H1 (cell line): ENCODE results near the gene ITM2B. TPM values are rescaled to one million over a fixed set of nuclear protein-coding genes. Genes with fewer than 3 reads are reported as not detected.

ENCODE experiments used
- CTCF ChIA-PET: fragments of 300-600 bp; sonication (Branson Sonifier 250); formaldehyde crosslinking; loops from one replicate; lab custom pipeline; 2021; ENCODE audit not compliant: partially characterized antibody; lab: Charles Lee
- POLR2A ChIA-PET: fragments of 300-600 bp; sonication (Branson Sonifier 250); formaldehyde crosslinking; loops from one replicate; lab custom pipeline; 2021; ENCODE audit warnings: inconsistent platforms; ENCODE audit not compliant: partially characterized antibody; lab: Charles Lee
- DNase-seq, 2 experiments: peaks; one replicate each; pipeline versions ENCODE4 v3.0.0 to v3.0.0-alpha.2; 2010 to 2022; ENCODE audit warnings: low spot score in 2 of 2, low read depth in 1 of 2, mixed read lengths in 1 of 2
- FAIRE-seq: peaks from 2 replicates; lab custom pipeline; 2011; peaks lifted over from hg19 to GRCh38; lab: Jason Lieb, UNC
- H2AFZ ChIP-seq: 2 replicates; pipeline ENCODE4 v1.8.1; 2012; ENCODE audit warnings: low read length, inconsistent platforms
- H2AK5ac ChIP-seq: 2 replicates; pipeline ENCODE4 v1.6.1; 2013; ENCODE audit warnings: low read depth, low read length
- H2BK120ac ChIP-seq: replicated peaks from 2 replicates; pipeline ENCODE3; 2013; ENCODE audit warnings: low read depth, low read length, inconsistent platforms
- H2BK12ac ChIP-seq: 2 replicates; pipeline ENCODE4 v1.6.1; 2013; ENCODE audit warnings: low read depth, low read length
- H2BK15ac ChIP-seq: 2 replicates; pipeline ENCODE4 v1.6.1; 2013; ENCODE audit warnings: low read length
- H2BK20ac ChIP-seq: 2 replicates; pipeline ENCODE4 v1.6.1; 2013; ENCODE audit warnings: low read length
- H2BK5ac ChIP-seq: 2 replicates; pipeline ENCODE4 v1.6.1; 2013; ENCODE audit warnings: low read depth, low read length
- H3K14ac ChIP-seq: 2 replicates; pipeline ENCODE4 v1.6.1; 2013; ENCODE audit warnings: inconsistent platforms; ENCODE audit not compliant: insufficient read length
- H3K18ac ChIP-seq: 2 replicates; pipeline ENCODE4 v1.6.1; 2013; ENCODE audit warnings: low read length; ENCODE audit errors: extremely low read depth
- H3K23ac ChIP-seq: 2 replicates; pipeline ENCODE4 v1.6.1; 2013; ENCODE audit warnings: inconsistent platforms; ENCODE audit not compliant: insufficient read length
- H3K23me2 ChIP-seq: 2 replicates; pipeline ENCODE4 v1.6.1; 2013; ENCODE audit warnings: low read depth, low read length
- H3K27ac ChIP-seq: 2 replicates; pipeline ENCODE4 v1.6.1; 2011; ENCODE audit warnings: low read depth, low read length, inconsistent platforms
- H3K27me3 ChIP-seq, 4 experiments: replicated peaks in 1 of 4; 1 replicate in 1 of 4; 2 replicates in 3 of 4; pipeline versions ENCODE4 v1.6.1 to v1.8.1; 2011 to 2013; ENCODE audit warnings: low read length in 3 of 4, mild to moderate bottlenecking in 3 of 4, inconsistent platforms in 2 of 4, mixed read lengths in 2 of 4, moderate library complexity in 1 of 4; ENCODE audit not compliant: control insufficient read depth in 3 of 4, insufficient read depth in 3 of 4; ENCODE audit errors: extremely low read depth in 1 of 4
- H3K36me3 ChIP-seq, 4 experiments: 2 replicates each; pipeline versions ENCODE4 v1.6.1 to v1.8.1; 2011 to 2013; ENCODE audit warnings: mild to moderate bottlenecking in 4 of 4, low read length in 3 of 4, moderate library complexity in 2 of 4, control low read depth in 1 of 4, inconsistent platforms in 1 of 4; ENCODE audit not compliant: insufficient read depth in 4 of 4, control insufficient read depth in 2 of 4
- H3K4ac ChIP-seq: replicated peaks from 2 replicates; pipeline ENCODE3; 2013; ENCODE audit warnings: low read length, low read depth, mixed read lengths, inconsistent platforms; ENCODE audit not compliant: insufficient read length
- H3K4me1 ChIP-seq, 4 experiments: replicated peaks in 1 of 4; 1 replicate in 1 of 4; 2 replicates in 3 of 4; pipeline versions ENCODE4 v1.6.1 to v1.8.1; 2011 to 2013; ENCODE audit warnings: low read length in 3 of 4, inconsistent platforms in 2 of 4, mixed read lengths in 1 of 4; ENCODE audit not compliant: insufficient read depth in 4 of 4, control insufficient read depth in 3 of 4
- H3K4me2 ChIP-seq, 2 experiments: 2 replicates each; pipeline versions ENCODE4 v1.6.1 to v1.8.1; 2011 to 2013; ENCODE audit warnings: low read depth in 2 of 2, low read length in 2 of 2, control low read depth in 1 of 2, inconsistent platforms in 1 of 2, mild to moderate bottlenecking in 1 of 2; ENCODE audit not compliant: insufficient read depth in 1 of 2
- H3K4me3 ChIP-seq, 4 experiments: fragments of 200-600, 300-600 bp in 1 of 4; sonication (generic), shearing (Covaris generic), sonication (Bioruptor Twin) in 1 of 4; 2 replicates each; pipeline versions ENCODE4 v1.5.1 to v1.8.1; 2011 to 2016; ENCODE audit warnings: low read length in 4 of 4, low read depth in 3 of 4, control low read depth in 2 of 4, inconsistent platforms in 2 of 4, mild to moderate bottlenecking in 2 of 4, mixed read lengths in 1 of 4, moderate library complexity in 1 of 4; ENCODE audit not compliant: insufficient read depth in 2 of 4; ENCODE audit errors: extremely low read depth in 1 of 4
- H3K56ac ChIP-seq: replicated peaks from 2 replicates; pipeline ENCODE3; 2013; ENCODE audit warnings: low read depth, mild to moderate bottlenecking, mixed read lengths, low read length, inconsistent platforms; ENCODE audit not compliant: insufficient read length
- H3K79me1 ChIP-seq: 2 replicates; pipeline ENCODE4 v1.6.1; 2013; ENCODE audit warnings: low read depth, low read length, control low read depth
- H3K79me2 ChIP-seq, 2 experiments: 2 replicates each; pipeline versions ENCODE4 v1.6.1 to v1.8.1; 2012 to 2013; ENCODE audit warnings: low read length in 2 of 2, mild to moderate bottlenecking in 2 of 2, inconsistent platforms in 1 of 2; ENCODE audit not compliant: insufficient read depth in 2 of 2, control insufficient read depth in 1 of 2
- H3K9ac ChIP-seq, 4 experiments: replicated peaks in 1 of 4; 1 replicate in 1 of 4; 2 replicates in 3 of 4; pipeline versions ENCODE4 v1.6.1 to v1.8.1; 2011 to 2013; ENCODE audit warnings: low read depth in 3 of 4, low read length in 3 of 4, control low read depth in 2 of 4, mild to moderate bottlenecking in 2 of 4, moderate library complexity in 2 of 4, inconsistent platforms in 1 of 4; ENCODE audit errors: extremely low read depth in 1 of 4
- H3K9me3 ChIP-seq, 2 experiments: 2 replicates each; pipeline versions ENCODE4 v1.6.1 to v1.8.1; 2012 to 2013; ENCODE audit warnings: mild to moderate bottlenecking in 2 of 2, moderate library complexity in 2 of 2, control low read depth in 1 of 2, inconsistent platforms in 1 of 2, low read depth in 1 of 2, low read length in 1 of 2, mixed read lengths in 1 of 2; ENCODE audit not compliant: insufficient read depth in 2 of 2
- H4K20me1 ChIP-seq, 2 experiments: replicated peaks in 1 of 2; 2 replicates each; pipeline versions ENCODE3 to v1.8.1; 2011 to 2013; ENCODE audit warnings: inconsistent platforms in 2 of 2, low read length in 2 of 2, mild to moderate bottlenecking in 1 of 2; ENCODE audit not compliant: insufficient read depth in 2 of 2, control insufficient read depth in 1 of 2
- H4K5ac ChIP-seq: 2 replicates; pipeline ENCODE4 v1.6.1; 2013; ENCODE audit warnings: low read length, low read depth, mixed read lengths, inconsistent platforms; ENCODE audit not compliant: insufficient read length
- H4K8ac ChIP-seq: 2 replicates; pipeline ENCODE4 v1.8.0; 2013; ENCODE audit warnings: mild to moderate bottlenecking, moderate library complexity, low read length, inconsistent platforms; ENCODE audit not compliant: insufficient read depth; ENCODE audit errors: extremely low read depth
- H4K91ac ChIP-seq: replicated peaks from 2 replicates; pipeline ENCODE3; 2013; ENCODE audit warnings: low read length, mixed read lengths, inconsistent platforms; ENCODE audit not compliant: insufficient read length
- BRCA1 ChIP-seq: IDR thresholded peaks from 2 replicates; pipeline ENCODE4 v1.6.1; 2012; ENCODE audit warnings: low read depth, low read length, improper control_type of control experiment
- EGR1 ChIP-seq: IDR thresholded peaks from 2 replicates; pipeline ENCODE4 v1.6.1; 2011; ENCODE audit warnings: low read depth, low read length, borderline replicate concordance
- GABPA ChIP-seq: IDR thresholded peaks from 2 replicates; pipeline ENCODE4 v1.6.1; 2011; ENCODE audit warnings: mild to moderate bottlenecking, low read length, moderate library complexity, borderline replicate concordance; ENCODE audit not compliant: insufficient read depth
- GTF2F1 ChIP-seq: IDR thresholded peaks from 2 replicates; pipeline ENCODE4 v1.6.1; 2012; ENCODE audit warnings: low read depth, low read length, improper control_type of control experiment, borderline replicate concordance
- JUND ChIP-seq: IDR thresholded peaks from 2 replicates; pipeline ENCODE4 v1.6.1; 2011; ENCODE audit warnings: mild to moderate bottlenecking, improper control_type of control experiment, low read length
- RNF2 ChIP-seq: fragments of 200-900, 300-1000 bp; sonication (generic); IDR thresholded peaks from 2 replicates; pipeline ENCODE4 v1.7.1; 2016; ENCODE audit warnings: borderline replicate concordance, low read depth, mild to moderate bottlenecking, antibody characterized with exemption, low read length; ENCODE audit not compliant: poor library complexity, severe bottlenecking; ENCODE audit errors: missing control alignments
- RXRA ChIP-seq: IDR thresholded peaks from 2 replicates; pipeline ENCODE4 v1.6.1; 2011; ENCODE audit warnings: low read depth, mild to moderate bottlenecking, low read length, moderate library complexity; ENCODE audit not compliant: insufficient read depth
- SAP30 ChIP-seq: fragments of 300-600 bp; sonication (generic); IDR thresholded peaks from 2 replicates; pipeline ENCODE4 v1.7.1; 2012; ENCODE audit warnings: low read length, moderate library complexity, mild to moderate bottlenecking, inconsistent platforms; ENCODE audit not compliant: insufficient read depth, insufficient replicate concordance
- SP1 ChIP-seq: IDR thresholded peaks from 2 replicates; pipeline ENCODE4 v1.6.1; 2011; ENCODE audit warnings: low read depth, low read length
- SP4 ChIP-seq: IDR thresholded peaks from 2 replicates; pipeline ENCODE4 v1.6.1; 2012; ENCODE audit warnings: low read length, inconsistent platforms
- WGBS, 2 experiments: shearing (Covaris generic) in 1 of 2; methylation state at CpG; one replicate each; pipeline versions ENCODE4 v1.1.6 to v1.1.7; 2013 to 2015; ENCODE audit warnings: low lambda C conversion rate in 2 of 2, mixed read lengths in 2 of 2, inconsistent platforms in 1 of 2, low coverage in 1 of 2, missing lambda C conversion rate in 1 of 2; ENCODE audit not compliant: insufficient replicate concordance in 2 of 2, insufficient coverage in 1 of 2, insufficient read length in 1 of 2; ENCODE audit errors: extremely low coverage in 1 of 2, missing lambda C conversion rate in 1 of 2; 5-methylcytosine and 5-hydroxymethylcytosine counted together
- polyA plus RNA-seq, 7 experiments: library from polyadenylated mRNA; depleted of rRNA in 3 of 7; stranded (reverse) in 5 of 7; unstranded in 2 of 7; fragments of >200 nt in 5 of 7; fragments of 200-250 nt in 2 of 7; gene quantifications; 1 replicate in 5 of 7; 2 replicates in 1 of 7; 4 replicates in 1 of 7; pipeline versions ENCODE4 v1.2.1 to v1.2.3, GENCODE V29; 2011 to 2013; ENCODE audit warnings: missing spikeins in 2 of 7, mixed read lengths in 2 of 7
- total RNA-seq: library from RNA; stranded (reverse); fragmentation: NEBNext Ultra II Directional; extraction: Animal tissue kit (Norgen Biotek cat#: 25700); gene quantifications from 2 replicates; pipeline ENCODE4 v1.2.1, GENCODE V29; 2021
- TF ChIP-seq, protein P1 (sequence below): IDR thresholded peaks from 2 replicates; pipeline ENCODE4 v1.6.1; 2012; ENCODE audit warnings: inconsistent platforms
- TF ChIP-seq, protein P2 (sequence below): IDR thresholded peaks from 2 replicates; pipeline ENCODE4 v1.6.1; 2011; ENCODE audit warnings: low read depth, mild to moderate bottlenecking, low read length; ENCODE audit not compliant: insufficient read depth
- TF ChIP-seq, protein P3 (sequence below): IDR thresholded peaks from 2 replicates; pipeline ENCODE4 v1.6.1; 2012; ENCODE audit warnings: inconsistent platforms

Gene ITM2B
- total and polyA plus RNA-seq, 2 of the 8 experiments (the other 6 are each of a cell fraction or from before 2014, with no cell fraction given), result 132 to 184 TPM

DNA sequence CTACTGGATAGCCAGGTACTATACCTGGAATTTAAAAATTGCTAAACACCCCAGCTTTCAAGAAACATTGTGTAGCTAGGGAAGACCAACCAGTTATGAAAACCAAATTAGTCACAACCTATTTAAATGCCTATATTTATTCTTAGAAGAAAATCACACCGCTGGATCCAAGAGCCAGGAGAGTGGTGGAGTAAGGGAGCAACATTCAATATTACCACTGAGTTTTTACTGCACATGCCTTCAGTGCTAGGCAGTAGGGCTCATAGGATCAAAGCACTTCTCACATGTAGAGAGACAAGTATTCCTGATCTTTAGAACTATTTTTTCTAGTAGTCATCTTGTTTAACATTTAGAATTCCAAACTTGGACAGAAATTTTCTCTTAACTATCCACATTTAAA, 11.2 kb downstream of the ITM2B start:
- Histone ChIP-seq H4K8ac (no peak overlapping the region), H3K79me1 (no peaks in the 10 kb centered on the region), H2BK12ac (no peak overlapping the region), H3K9ac (no peak overlapping the region), H3K23me2 (no peaks in the 10 kb centered on the region), H2AK5ac (no peak overlapping the region), H4K91ac (no peak overlapping the region), H4K20me1 (peaks cover 0 to 3% of the 10 kb centered on the region in 2 experiments), H2BK15ac (no peak overlapping the region), H3K14ac (no peak overlapping the region), H2BK120ac (no peak overlapping the region), H3K27me3 (no peaks in the 10 kb centered on the region), H3K4ac (no peak overlapping the region), H3K56ac (no peak overlapping the region), H2BK5ac (no peak overlapping the region), H4K5ac (no peak overlapping the region), H3K9me3 (no peaks in the 10 kb centered on the region), H3K23ac (no peak overlapping the region), H2AFZ (no peak overlapping the region), H3K36me3 (no peaks in the 10 kb centered on the region), H3K4me3 (no peak overlapping the region), H3K4me1 (no peaks in the 10 kb centered on the region), H3K4me2 (no peak overlapping the region), H3K27ac (no peak overlapping the region), H3K18ac (no peak overlapping the region), H2BK20ac (no peak overlapping the region), H3K79me2 (peaks cover 0 to 76% of the 10 kb centered on the region in 2 experiments; a peak in 2 of 4 replicates)
- CTCF ChIA-PET, result no interaction called here
- whole genome bisulfite sequencing, 2 experiments, result 100% methylated on average over 1 of the region's 1 CpG; no CpG with 5 or more reads in 1 of the 2 experiments
- FAIRE-seq (no peak), DNase-seq (no peak)
- POLR2A ChIA-PET, result interaction anchor here (1.0 kb wide), 1 partner anchor 9 kb away, joined by 5 read pairs; no protein-coding TSS in a partner anchor
- TF ChIP-seq JUND (no peak), EGR1 (no peak), RXRA (no peak), SP1 (no peak), BRCA1 (no peak), GTF2F1 (no peak), SP4 (no peak), SAP30 (no peak), RNF2 (no peak), GABPA (no peak)
- TF ChIP-seq, protein P1, sequence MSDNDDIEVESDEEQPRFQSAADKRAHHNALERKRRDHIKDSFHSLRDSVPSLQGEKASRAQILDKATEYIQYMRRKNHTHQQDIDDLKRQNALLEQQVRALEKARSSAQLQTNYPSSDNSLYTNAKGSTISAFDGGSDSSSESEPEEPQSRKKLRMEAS, result no peak
- TF ChIP-seq, protein P2, sequence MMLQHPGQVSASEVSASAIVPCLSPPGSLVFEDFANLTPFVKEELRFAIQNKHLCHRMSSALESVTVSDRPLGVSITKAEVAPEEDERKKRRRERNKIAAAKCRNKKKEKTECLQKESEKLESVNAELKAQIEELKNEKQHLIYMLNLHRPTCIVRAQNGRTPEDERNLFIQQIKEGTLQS, result no peak
- TF ChIP-seq, protein P3, sequence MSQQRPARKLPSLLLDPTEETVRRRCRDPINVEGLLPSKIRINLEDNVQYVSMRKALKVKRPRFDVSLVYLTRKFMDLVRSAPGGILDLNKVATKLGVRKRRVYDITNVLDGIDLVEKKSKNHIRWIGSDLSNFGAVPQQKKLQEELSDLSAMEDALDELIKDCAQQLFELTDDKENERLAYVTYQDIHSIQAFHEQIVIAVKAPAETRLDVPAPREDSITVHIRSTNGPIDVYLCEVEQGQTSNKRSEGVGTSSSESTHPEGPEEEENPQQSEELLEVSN, result no peak
